ENCODE results near the gene PLA2G5. TPM values are rescaled to one million over a fixed set of nuclear protein-coding genes. Genes with fewer than 3 reads are reported as not detected.
A peak's percentile ranks its signal among the peaks of the same experiment; 100 is the strongest.

The PLA2G5 gene
- total and polyA plus RNA-seq, 2 of the 13 experiments (the other 11 are each of a cell fraction or from before 2014, with no cell fraction given): not detected

- no peak for FAIRE-seq
- no TSS peak for BruUV-seq (replicated peaks)
- no peak for ATAC-seq
Measured at GRCh38 chr1:20090119-20090518, 20.1 kb downstream of the PLA2G5 start.

GRCh38 chr1:20090641-20091040 is 20.6 kb downstream of the PLA2G5 start:
- Histone ChIP-seq H3K27me3 (ENCODE audit: control insufficient read depth in 1 of 2, insufficient read depth in 2 of 2, low read length in 2 of 2) (peaks cover 0 to 23% of the 10 kb centered on the region in 2 experiments; a peak in 2 of 5 replicates), H2AFZ (ENCODE audit: low read length) (no peak overlapping the region), H3K4me1 (ENCODE audit: insufficient read depth, low read length) (no peaks in the 10 kb centered on the region), H4K20me1 (ENCODE audit: insufficient read depth, low read length) (no peaks in the 10 kb centered on the region), H3K4me2 (ENCODE audit: low read depth, low read length) (no peak overlapping the region), H3K9ac (ENCODE audit: insufficient read depth, low read depth, low read length) (no peak overlapping the region), H3K4me3 (replicated peaks in 1 of 3; ENCODE audit: insufficient read depth in 1 of 3, low read depth in 2 of 3, low read length in 3 of 3) (no peak overlapping the region), H3K27ac (ENCODE audit: extremely low read length, insufficient read depth, low read length) (no peak overlapping the region), H3K79me2 (ENCODE audit: insufficient read depth, low read length) (no peaks in the 10 kb centered on the region), H3K9me3 (ENCODE audit: low read length) (peaks cover 3% of the 10 kb centered on the region; the same call in 1 of the 2 replicates), H3K36me3 (replicated peaks in 1 of 2; ENCODE audit: control insufficient read depth in 1 of 2, insufficient read depth in 2 of 2, low read length in 2 of 2) (no peaks in the 10 kb centered on the region)
- 3% methylated on average over 5 of the region's 6 CpGs for WGBS (ENCODE audit: low lambda C conversion rate)
- BruUV-seq (replicated peaks): no TSS peak
- in situ Hi-C loops (cut with HindIII; ENCODE audit: extremely low pct_ligation_motif_present, low pct_unique_long_range_greater_than_20kb) (no loop called here), intact Hi-C loops (cut with micrococcal nuclease; ENCODE audit: unreplicated experiment) (no loop called here)
- DNase-seq (ENCODE audit: low spot score) (no peak), FAIRE-seq (no peak), ATAC-seq (no peak)
- CTCF ChIA-PET (ENCODE audit: low intra/inter-chr PET ratio, low total read pairs): no interaction called here
- no peak for TF ChIP-seq AKAP8 (CRISPR knock-in tag; IDR thresholded peaks at IDR 0.05)
- no peak for TF ChIP-seq ATF5 (CRISPR knock-in tag; IDR thresholded peaks at IDR 0.05; ENCODE audit: low read depth)
- TF ChIP-seq ZNF251 (CRISPR knock-in tag; IDR thresholded peaks at IDR 0.05): no peak
- TF ChIP-seq DMAP1 (CRISPR knock-in tag; IDR thresholded peaks at IDR 0.05): no peak
- TF ChIP-seq MED1 (CRISPR knock-in tag; IDR thresholded peaks at IDR 0.05): no peak
- TF ChIP-seq ZNF720 (CRISPR knock-in tag; IDR thresholded peaks at IDR 0.05): no peak
- no peak for TF ChIP-seq PAXIP1 (CRISPR knock-in tag; conservative IDR thresholded peaks at IDR 0.05)
- no peak for TF ChIP-seq ZNF660 (CRISPR knock-in tag; IDR thresholded peaks at IDR 0.05; ENCODE audit: borderline replicate concordance, low read depth)
- POLR2A ChIA-PET: no interaction called here

More at GRCh38 chr1:20090119-20090518, 20.1 kb downstream of the PLA2G5 start:
- H2AFZ ChIP-seq (ENCODE audit: low read length): no peak overlapping the region
- in situ Hi-C loops (cut with HindIII; ENCODE audit: extremely low pct_ligation_motif_present, low pct_unique_long_range_greater_than_20kb): no loop called here
- intact Hi-C loops (cut with micrococcal nuclease; ENCODE audit: unreplicated experiment): no loop called here
- ChIA-PET POLR2A (no interaction called here), CTCF (ENCODE audit: low intra/inter-chr PET ratio, low total read pairs) (no interaction called here)
- no peaks in the 10 kb centered on the region for H3K79me2 ChIP-seq (ENCODE audit: insufficient read depth, low read length)
- H3K4me2 ChIP-seq (ENCODE audit: low read depth, low read length): no peak overlapping the region; the same call in 1 of the 2 replicates
- no peaks in the 10 kb centered on the region for H3K9me3 ChIP-seq (ENCODE audit: low read length)
- no peak overlapping the region for H3K9ac ChIP-seq (ENCODE audit: insufficient read depth, low read depth, low read length)
- no peaks in the 10 kb centered on the region for H4K20me1 ChIP-seq (ENCODE audit: insufficient read depth, low read length)
- no peak for DNase-seq (ENCODE audit: low spot score)
- peaks cover 0 to 23% of the 10 kb centered on the region in 2 experiments; a peak in 2 of 5 replicates for H3K27me3 ChIP-seq (ENCODE audit: control insufficient read depth in 1 of 2, insufficient read depth in 2 of 2, low read length in 2 of 2)
- H3K27ac ChIP-seq (ENCODE audit: extremely low read length, insufficient read depth, low read length): no peak overlapping the region
- H3K4me1 ChIP-seq (ENCODE audit: insufficient read depth, low read length): no peaks in the 10 kb centered on the region
- no CpG with 5 or more reads among the region's 3 CpGs for WGBS (ENCODE audit: low lambda C conversion rate)
- H3K4me3 ChIP-seq (replicated peaks in 1 of 3; ENCODE audit: insufficient read depth in 1 of 3, low read depth in 2 of 3, low read length in 3 of 3): no peak overlapping the region
- H3K36me3 ChIP-seq (replicated peaks in 1 of 2; ENCODE audit: control insufficient read depth in 1 of 2, insufficient read depth in 2 of 2, low read length in 2 of 2): no peaks in the 10 kb centered on the region
- TF ChIP-seq ZNF691 (CRISPR knock-in tag; IDR thresholded peaks at IDR 0.05; ENCODE audit: borderline replicate concordance, low read depth) (no peak), ELF4 (CRISPR knock-in tag; IDR thresholded peaks at IDR 0.05; ENCODE audit: borderline replicate concordance) (no peak), ZSCAN22 (CRISPR knock-in tag; IDR thresholded peaks at IDR 0.05) (peak; percentile 87), ZNF549 (CRISPR knock-in tag; IDR thresholded peaks at IDR 0.05) (no peak)
